ENCODE results near the gene KIAA0319L. TPM values are rescaled to one million over a fixed set of nuclear protein-coding genes. Genes with fewer than 3 reads are reported as not detected.

Gene KIAA0319L
- total RNA-seq, 4 donors from 2014 or later = 28.5 to 35.7 (median 32.7) TPM

- DNase-seq (ENCODE audit: extremely low spot score) = no peak
- intact Hi-C loops (cut with DNase I) = loop anchor here (2.0 kb wide), 1 partner anchor 159 kb away; no protein-coding TSS in a partner anchor
- WGBS = 72% methylated on average over 9 of the region's 9 CpGs
Observed at GRCh38 chr1:35567947-35568558, 10.8 kb upstream of the KIAA0319L start.

GRCh38 chr1:35565742-35566133, 8.5 kb upstream of the KIAA0319L start:
- Histone ChIP-seq H3K27ac (replicated peaks in 1 of 4) (no peak overlapping the region), H3K4me3 (no peak overlapping the region), H3K4me1 (peaks cover 9 to 17% (median 11%) of the 10 kb centered on the region in 4 donors), H3K9me3 (no peaks in the 10 kb centered on the region), H3K27me3 (peaks cover 0 to 15% (median 0%) of the 10 kb centered on the region in 4 donors), H3K36me3 (peaks cover 0 to 57% (median 46%) of the 10 kb centered on the region in 4 donors)
- TF ChIP-seq POLR2AphosphoS5 (IDR thresholded peaks at IDR 0.05) (no peak), POLR2A (IDR thresholded peaks at IDR 0.05; ENCODE audit: low read depth) (no peak), EP300 (IDR thresholded peaks at IDR 0.05) (no peak)
- TF ChIP-seq, protein P1, sequence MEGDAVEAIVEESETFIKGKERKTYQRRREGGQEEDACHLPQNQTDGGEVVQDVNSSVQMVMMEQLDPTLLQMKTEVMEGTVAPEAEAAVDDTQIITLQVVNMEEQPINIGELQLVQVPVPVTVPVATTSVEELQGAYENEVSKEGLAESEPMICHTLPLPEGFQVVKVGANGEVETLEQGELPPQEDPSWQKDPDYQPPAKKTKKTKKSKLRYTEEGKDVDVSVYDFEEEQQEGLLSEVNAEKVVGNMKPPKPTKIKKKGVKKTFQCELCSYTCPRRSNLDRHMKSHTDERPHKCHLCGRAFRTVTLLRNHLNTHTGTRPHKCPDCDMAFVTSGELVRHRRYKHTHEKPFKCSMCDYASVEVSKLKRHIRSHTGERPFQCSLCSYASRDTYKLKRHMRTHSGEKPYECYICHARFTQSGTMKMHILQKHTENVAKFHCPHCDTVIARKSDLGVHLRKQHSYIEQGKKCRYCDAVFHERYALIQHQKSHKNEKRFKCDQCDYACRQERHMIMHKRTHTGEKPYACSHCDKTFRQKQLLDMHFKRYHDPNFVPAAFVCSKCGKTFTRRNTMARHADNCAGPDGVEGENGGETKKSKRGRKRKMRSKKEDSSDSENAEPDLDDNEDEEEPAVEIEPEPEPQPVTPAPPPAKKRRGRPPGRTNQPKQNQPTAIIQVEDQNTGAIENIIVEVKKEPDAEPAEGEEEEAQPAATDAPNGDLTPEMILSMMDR (IDR thresholded peaks at IDR 0.05) = no peak
- 100% methylated on average over 3 of the region's 11 CpGs for WGBS
- intact Hi-C loops (cut with DNase I) = loop anchor here (2.0 kb wide), 2 partner anchors 115 to 209 kb away; no protein-coding TSS in a partner anchor
- no peak for DNase-seq (ENCODE audit: extremely low spot score)

More at GRCh38 chr1:35567947-35568558, 10.8 kb upstream of the KIAA0319L start:
- H3K36me3 ChIP-seq = peaks cover 0 to 42% (median 32%) of the 10 kb centered on the region in 4 donors
- no peak overlapping the region for H3K27ac ChIP-seq (replicated peaks in 1 of 4)
- TF ChIP-seq EP300 (IDR thresholded peaks at IDR 0.05) = no peak
- TF ChIP-seq, protein P1 (IDR thresholded peaks at IDR 0.05) = no peak
- no peak for TF ChIP-seq POLR2AphosphoS5 (IDR thresholded peaks at IDR 0.05)
- no peak for TF ChIP-seq POLR2A (IDR thresholded peaks at IDR 0.05; ENCODE audit: low read depth)
- peaks cover 0 to 38% (median 7%) of the 10 kb centered on the region in 4 donors for H3K27me3 ChIP-seq
- H3K4me1 ChIP-seq = peaks cover 2 to 7% (median 3%) of the 10 kb centered on the region in 4 donors
- no peaks in the 10 kb centered on the region for H3K9me3 ChIP-seq
- no peak overlapping the region for H3K4me3 ChIP-seq

GRCh38 chr1:35564884-35565741, 7.9 kb upstream of the KIAA0319L start:
- 82% methylated on average over 7 of the region's 28 CpGs for WGBS
- TF ChIP-seq POLR2A (IDR thresholded peaks at IDR 0.05; ENCODE audit: low read depth) = no peak
- TF ChIP-seq EP300 (IDR thresholded peaks at IDR 0.05) = no peak
- TF ChIP-seq, protein P1 (IDR thresholded peaks at IDR 0.05) = no peak
- no peak for TF ChIP-seq POLR2AphosphoS5 (IDR thresholded peaks at IDR 0.05)
- Histone ChIP-seq H3K36me3 (peaks cover 0 to 57% (median 46%) of the 10 kb centered on the region in 4 donors), H3K27ac (replicated peaks in 1 of 4) (no peak overlapping the region), H3K27me3 (peaks cover 0 to 9% (median 0%) of the 10 kb centered on the region in 4 donors), H3K4me3 (no peak overlapping the region), H3K9me3 (no peaks in the 10 kb centered on the region), H3K4me1 (peaks cover 15 to 23% (median 17%) of the 10 kb centered on the region in 4 donors)
- intact Hi-C loops (cut with DNase I) = loop anchor here (2.0 to 5.0 kb wide), 3 partner anchors 77 to 210 kb away; partner anchors contain the start of gene PSMB2
- no peak for DNase-seq (ENCODE audit: extremely low spot score)

GRCh38 chr1:35564037-35564883, 7.1 kb upstream of the KIAA0319L start:
- no peak for DNase-seq (ENCODE audit: extremely low spot score)
- 81% methylated on average over 7 of the region's 9 CpGs for WGBS
- Histone ChIP-seq H3K9me3 (no peaks in the 10 kb centered on the region), H3K4me1 (peaks cover 16 to 31% (median 25%) of the 10 kb centered on the region in 4 donors), H3K27me3 (peaks cover 0 to 1% (median 0%) of the 10 kb centered on the region in 4 donors), H3K36me3 (peaks cover 0 to 57% (median 46%) of the 10 kb centered on the region in 4 donors), H3K4me3 (no peak overlapping the region), H3K27ac (replicated peaks in 1 of 4) (no peak overlapping the region)
- intact Hi-C loops (cut with DNase I) = loop anchor here (2.0 to 5.0 kb wide), 3 partner anchors 78 to 211 kb away; partner anchors contain the start of gene PSMB2
- TF ChIP-seq EP300 (IDR thresholded peaks at IDR 0.05) (no peak), POLR2AphosphoS5 (IDR thresholded peaks at IDR 0.05) (peak in 1 of 2 donors; percentile 4), POLR2A (IDR thresholded peaks at IDR 0.05; ENCODE audit: low read depth) (no peak)
- TF ChIP-seq, protein P1 (IDR thresholded peaks at IDR 0.05) = peak; percentile 67 to 80 (median 71)

Measured in esophagus muscularis mucosa (tissue), 4 donors.